HFF-Myc (cell line): ENCODE data around the gene GPR143.

ENCODE experiments used
- DNase-seq: peaks from one replicate; pipeline ENCODE4 v3.0.0-alpha.2; 2011; ENCODE audit warnings: low read depth; ENCODE audit errors: extremely low read depth
- H3K4me3 ChIP-seq: replicated peaks from 2 replicates; pipeline ENCODE4 v1.5.1; 2011; ENCODE audit warnings: low read depth, mild to moderate bottlenecking, control low read depth, low read length
- TF ChIP-seq, protein P1 (sequence below): IDR thresholded peaks from 2 replicates; pipeline ENCODE4 v1.5.1; 2012; ENCODE audit warnings: mild to moderate bottlenecking, low read depth, low read length, control low read depth; ENCODE audit errors: missing control alignments

The GPR143 gene

DNA sequence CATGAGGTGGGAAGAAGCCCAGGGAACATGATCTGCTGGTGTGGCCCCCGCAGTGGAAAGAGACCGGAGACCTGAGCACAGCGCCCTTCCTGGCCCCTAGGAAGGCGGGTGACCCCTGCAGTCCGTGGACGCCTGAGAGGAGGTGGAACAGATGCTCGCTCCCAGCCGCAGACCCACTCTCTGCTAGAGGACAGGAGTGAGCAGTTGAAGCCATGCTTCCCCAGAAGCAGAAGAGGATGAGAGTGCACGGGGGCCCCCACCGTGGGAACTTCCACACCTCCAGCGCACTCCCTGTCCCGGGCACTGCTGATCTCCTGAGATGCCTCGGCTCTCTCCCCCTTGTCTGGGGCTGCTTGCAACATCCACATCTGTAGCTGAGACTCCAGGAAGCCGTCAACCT, 62.2 kb downstream of the GPR143 start:
- TF ChIP-seq, protein P1, sequence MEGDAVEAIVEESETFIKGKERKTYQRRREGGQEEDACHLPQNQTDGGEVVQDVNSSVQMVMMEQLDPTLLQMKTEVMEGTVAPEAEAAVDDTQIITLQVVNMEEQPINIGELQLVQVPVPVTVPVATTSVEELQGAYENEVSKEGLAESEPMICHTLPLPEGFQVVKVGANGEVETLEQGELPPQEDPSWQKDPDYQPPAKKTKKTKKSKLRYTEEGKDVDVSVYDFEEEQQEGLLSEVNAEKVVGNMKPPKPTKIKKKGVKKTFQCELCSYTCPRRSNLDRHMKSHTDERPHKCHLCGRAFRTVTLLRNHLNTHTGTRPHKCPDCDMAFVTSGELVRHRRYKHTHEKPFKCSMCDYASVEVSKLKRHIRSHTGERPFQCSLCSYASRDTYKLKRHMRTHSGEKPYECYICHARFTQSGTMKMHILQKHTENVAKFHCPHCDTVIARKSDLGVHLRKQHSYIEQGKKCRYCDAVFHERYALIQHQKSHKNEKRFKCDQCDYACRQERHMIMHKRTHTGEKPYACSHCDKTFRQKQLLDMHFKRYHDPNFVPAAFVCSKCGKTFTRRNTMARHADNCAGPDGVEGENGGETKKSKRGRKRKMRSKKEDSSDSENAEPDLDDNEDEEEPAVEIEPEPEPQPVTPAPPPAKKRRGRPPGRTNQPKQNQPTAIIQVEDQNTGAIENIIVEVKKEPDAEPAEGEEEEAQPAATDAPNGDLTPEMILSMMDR: no peak
- no peak overlapping the region for H3K4me3 ChIP-seq
- no peak for DNase-seq

DNA sequence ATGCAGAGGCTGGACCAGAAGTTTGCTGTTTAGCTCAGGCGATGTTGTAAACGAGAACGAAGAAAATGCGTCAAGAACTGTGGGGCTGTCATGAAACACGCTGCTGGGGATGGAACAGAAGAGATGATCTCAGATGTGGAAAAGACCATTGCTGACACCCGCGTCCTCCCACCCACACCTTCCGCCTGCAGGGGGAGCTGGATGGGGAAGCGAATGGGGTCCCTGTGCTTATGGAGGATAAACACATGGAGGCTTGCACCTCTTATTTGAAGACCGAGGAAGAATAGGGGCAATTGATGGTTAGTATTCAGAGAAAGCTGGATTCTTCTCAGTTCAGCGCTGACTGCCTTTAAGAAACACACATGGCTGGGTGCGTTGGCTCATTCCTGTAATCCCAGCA, 63.9 kb downstream of the GPR143 start:
- no peak for DNase-seq
- TF ChIP-seq, protein P1: no peak
- H3K4me3 ChIP-seq: no peak overlapping the region

GRCh38 chrX:9700555-9700954, 65.1 kb downstream of the GPR143 start:
- TF ChIP-seq, protein P1: no peak
- no peak overlapping the region for H3K4me3 ChIP-seq
- no peak for DNase-seq

DNA sequence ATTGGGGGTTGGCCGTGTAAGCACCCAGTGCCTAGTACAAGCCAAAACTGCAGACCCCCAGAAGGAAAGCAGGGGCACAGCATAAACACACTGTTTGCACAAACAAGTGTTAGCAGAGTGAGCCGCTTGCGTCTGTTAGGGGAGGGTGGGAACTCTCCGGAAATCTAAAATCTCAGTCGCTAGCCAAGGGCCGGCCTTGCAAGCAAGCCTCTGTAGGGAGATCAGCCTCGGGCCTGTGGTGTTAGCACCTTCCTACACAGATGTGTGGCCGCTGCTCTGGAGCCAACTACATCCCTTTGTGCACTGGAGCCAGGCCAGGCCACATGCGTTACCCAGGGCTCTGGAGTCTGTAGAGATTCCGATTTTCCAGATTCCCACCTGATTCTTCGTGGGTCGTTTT, 67.1 kb downstream of the GPR143 start:
- TF ChIP-seq, protein P1: no peak
- DNase-seq: no peak

GRCh38 chrX:9693307-9694001, 72.2 kb downstream of the GPR143 start:
- TF ChIP-seq, protein P1: no peak
- no peak for DNase-seq
- no peak overlapping the region for H3K4me3 ChIP-seq

More for the DNA sequence above, 67.1 kb downstream of the GPR143 start:
- no peak overlapping the region for H3K4me3 ChIP-seq

GRCh38 chrX:9690046-9690445, 75.6 kb downstream of the GPR143 start:
- no peak for DNase-seq
- TF ChIP-seq, protein P1: no peak
- no peak overlapping the region for H3K4me3 ChIP-seq

DNA sequence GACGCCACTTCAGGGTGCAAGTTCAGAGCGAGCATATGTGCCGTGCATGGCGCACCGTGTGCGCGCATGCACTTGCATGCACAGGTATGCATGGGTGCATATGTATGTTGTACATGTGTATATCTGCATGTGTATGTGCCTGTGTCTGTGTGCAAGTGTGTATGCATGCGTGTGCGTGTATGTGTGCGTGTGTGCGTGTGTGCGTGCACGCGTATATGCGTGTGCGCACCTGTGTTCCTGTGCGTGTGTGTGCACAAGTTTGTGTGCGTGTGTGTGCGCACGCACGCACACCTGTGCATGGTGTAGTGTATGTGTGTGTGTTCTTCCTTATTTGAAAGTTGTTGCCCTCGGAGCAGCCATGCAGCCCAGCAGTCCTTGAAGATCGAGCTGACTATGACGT, 76.8 kb downstream of the GPR143 start:
- H3K4me3 ChIP-seq: no peak overlapping the region
- DNase-seq: no peak
- TF ChIP-seq, protein P1: no peak
